ENCODE results near the gene ATP10B. TPM values are rescaled to one million over a fixed set of nuclear protein-coding genes. Genes with fewer than 3 reads are reported as not detected.

Gene ATP10B
- total RNA-seq, 2 donors from 2014 or later = 162 to 232 TPM

GRCh38 chr5:160555971-160556631 lies 295.9 kb downstream of the ATP10B start:
- no peak for DNase-seq
- TF ChIP-seq CTCF (IDR thresholded peaks at IDR 0.05) = no peak
- intact Hi-C loops (cut with DNase I) = no loop called here

GRCh38 chr5:160555581-160555970 lies 296.4 kb downstream of the ATP10B start:
- intact Hi-C loops (cut with DNase I) = no loop called here
- H3K9ac ChIP-seq (ENCODE audit: low read depth in 2 of 2, low read length in 2 of 2) = no peak overlapping the region
- TF ChIP-seq CTCF (IDR thresholded peaks at IDR 0.05) = no peak
- DNase-seq = no peak
- H3K36me3 ChIP-seq = no peaks in the 10 kb centered on the region
- H3K27ac ChIP-seq = no peak overlapping the region
- H3K4me3 ChIP-seq = no peak overlapping the region
- no peaks in the 10 kb centered on the region for H3K9me3 ChIP-seq
- H3K27me3 ChIP-seq = no peaks in the 10 kb centered on the region
- H3K4me1 ChIP-seq = no peaks in the 10 kb centered on the region

More at GRCh38 chr5:160555971-160556631, 295.9 kb downstream of the ATP10B start:
- Histone ChIP-seq H3K36me3 (no peaks in the 10 kb centered on the region), H3K9ac (ENCODE audit: low read depth in 2 of 2, low read length in 2 of 2) (no peak overlapping the region), H3K27me3 (no peaks in the 10 kb centered on the region), H3K27ac (no peak overlapping the region), H3K4me3 (no peak overlapping the region), H3K9me3 (no peaks in the 10 kb centered on the region), H3K4me1 (no peaks in the 10 kb centered on the region)

GRCh38 chr5:160550075-160550474 lies 301.9 kb downstream of the ATP10B start:
- Histone ChIP-seq H3K4me1 (no peaks in the 10 kb centered on the region), H3K9me3 (no peaks in the 10 kb centered on the region), H3K27ac (no peak overlapping the region), H3K27me3 (no peaks in the 10 kb centered on the region), H3K36me3 (no peaks in the 10 kb centered on the region), H3K4me3 (no peak overlapping the region), H3K9ac (ENCODE audit: low read depth in 2 of 2, low read length in 2 of 2) (no peak overlapping the region)
- intact Hi-C loops (cut with DNase I) = no loop called here
- DNase-seq = no peak
- no peak for TF ChIP-seq CTCF (IDR thresholded peaks at IDR 0.05)

GRCh38 chr5:160548949-160549645 lies 302.9 kb downstream of the ATP10B start:
- no peak overlapping the region for H3K9ac ChIP-seq (ENCODE audit: low read depth in 2 of 2, low read length in 2 of 2)
- no peak overlapping the region for H3K4me3 ChIP-seq
- no peaks in the 10 kb centered on the region for H3K9me3 ChIP-seq
- TF ChIP-seq CTCF (IDR thresholded peaks at IDR 0.05) = no peak
- H3K27ac ChIP-seq = no peak overlapping the region
- no peaks in the 10 kb centered on the region for H3K4me1 ChIP-seq
- H3K27me3 ChIP-seq = no peaks in the 10 kb centered on the region
- no peak for DNase-seq
- no peaks in the 10 kb centered on the region for H3K36me3 ChIP-seq
- intact Hi-C loops (cut with DNase I) = no loop called here

- no peaks in the 10 kb centered on the region for H3K36me3 ChIP-seq
- H3K27ac ChIP-seq = no peak overlapping the region
- H3K4me1 ChIP-seq = no peaks in the 10 kb centered on the region
- no peaks in the 10 kb centered on the region for H3K27me3 ChIP-seq
- intact Hi-C loops (cut with DNase I) = no loop called here
- no peaks in the 10 kb centered on the region for H3K9me3 ChIP-seq
- H3K9ac ChIP-seq (ENCODE audit: low read depth in 2 of 2, low read length in 2 of 2) = no peak overlapping the region
- TF ChIP-seq CTCF (IDR thresholded peaks at IDR 0.05) = no peak
- no peak for DNase-seq
- H3K4me3 ChIP-seq = no peak overlapping the region
Observed at GRCh38 chr5:160547872-160548271, 304.1 kb downstream of the ATP10B start.
